Neuronal stem cell (in vitro differentiated cells): ENCODE results near the gene CDK18.

Source experiments
- DNase-seq: peaks from one replicate; pipeline ENCODE4 v3.0.0-alpha.2; 2013; ENCODE audit warnings: low spot score
- H2AFZ ChIP-seq: one replicate; pipeline ENCODE4 v1.6.1; 2013; ENCODE audit warnings: mild to moderate bottlenecking, low read length, inconsistent platforms
- H2AK5ac ChIP-seq: 2 replicates; pipeline ENCODE4 v1.6.1; 2013; ENCODE audit warnings: low read depth, mild to moderate bottlenecking, inconsistent platforms, low read length, moderate library complexity, mixed read lengths
- H2BK120ac ChIP-seq: 2 replicates; pipeline ENCODE4 v1.6.1; 2013; ENCODE audit warnings: low read depth, mild to moderate bottlenecking, inconsistent platforms, low read length, moderate library complexity, mixed read lengths
- H2BK12ac ChIP-seq: one replicate; pipeline ENCODE4 v1.6.1; 2013; ENCODE audit warnings: low read length, inconsistent platforms
- H2BK15ac ChIP-seq: 2 replicates; pipeline ENCODE4 v1.6.1; 2013; ENCODE audit warnings: mild to moderate bottlenecking, low read length, inconsistent platforms, mixed read lengths
- H2BK5ac ChIP-seq: one replicate; pipeline ENCODE4 v1.6.1; 2013; ENCODE audit warnings: inconsistent platforms, mild to moderate bottlenecking, low read length, moderate library complexity
- H3K14ac ChIP-seq: one replicate; pipeline ENCODE4 v1.6.1; 2013; ENCODE audit warnings: low read length, inconsistent platforms
- H3K18ac ChIP-seq: 2 replicates; pipeline ENCODE4 v1.6.1; 2013; ENCODE audit warnings: low read length, inconsistent platforms
- H3K23ac ChIP-seq: 2 replicates; pipeline ENCODE4 v1.6.1; 2013; ENCODE audit warnings: low read depth, mild to moderate bottlenecking, mixed read lengths, low read length, inconsistent platforms; ENCODE audit not compliant: poor library complexity
- H3K27ac ChIP-seq: replicated peaks from 3 replicates; pipeline ENCODE4 v1.5.1; 2013; ENCODE audit warnings: low read length, inconsistent platforms
- H3K27me3 ChIP-seq, 3 experiments: 2 replicates each; pipeline ENCODE4 v1.6.1; 2013; ENCODE audit warnings: low read length in 3 of 3, mild to moderate bottlenecking in 2 of 3, inconsistent platforms in 1 of 3, low read depth in 1 of 3, mixed read lengths in 1 of 3, moderate library complexity in 1 of 3; ENCODE audit not compliant: control insufficient read depth in 3 of 3, insufficient read depth in 3 of 3
- H3K36me3 ChIP-seq, 2 donors: replicated peaks in 1 of 2; 2 replicates each; pipeline ENCODE4 v1.6.1; 2013; ENCODE audit warnings: low read length in 2 of 2; ENCODE audit not compliant: control insufficient read depth in 2 of 2, insufficient read depth in 2 of 2
- H3K4ac ChIP-seq: 2 replicates; pipeline ENCODE4 v1.6.1; 2013; ENCODE audit warnings: inconsistent platforms, mild to moderate bottlenecking, low read length, moderate library complexity
- H3K4me1 ChIP-seq, 2 donors: 1 replicate in 1 of 2; 2 replicates in 1 of 2; pipeline ENCODE4 v1.6.1; 2013; ENCODE audit warnings: low read length in 2 of 2, low read depth in 1 of 2; ENCODE audit not compliant: control insufficient read depth in 2 of 2, insufficient read depth in 1 of 2
- H3K4me2 ChIP-seq: one replicate; pipeline ENCODE4 v1.6.1; 2013; ENCODE audit warnings: mild to moderate bottlenecking, low read length, inconsistent platforms; ENCODE audit not compliant: insufficient read depth, poor library complexity, severe bottlenecking
- H3K4me3 ChIP-seq, 2 donors: 2 replicates each; pipeline ENCODE4 v1.5.1; 2013; ENCODE audit warnings: low read length in 2 of 2, mild to moderate bottlenecking in 2 of 2, inconsistent platforms in 1 of 2, moderate library complexity in 1 of 2
- H3K79me1 ChIP-seq: one replicate; pipeline ENCODE4 v1.6.1; 2013; ENCODE audit warnings: low read depth, mild to moderate bottlenecking, inconsistent platforms, low read length, moderate library complexity
- H3K9ac ChIP-seq: one replicate; pipeline ENCODE4 v1.6.1; 2013; ENCODE audit warnings: mild to moderate bottlenecking, low read depth, low read length, inconsistent platforms; ENCODE audit not compliant: poor library complexity
- H3K9me3 ChIP-seq, 2 donors: replicated peaks in 1 of 2; 2 replicates each; pipeline versions ENCODE3 to v1.6.1; 2013; ENCODE audit warnings: low read length in 2 of 2, mild to moderate bottlenecking in 2 of 2, inconsistent platforms in 1 of 2, low read depth in 1 of 2, mixed read lengths in 1 of 2, moderate library complexity in 1 of 2; ENCODE audit not compliant: control insufficient read depth in 2 of 2, insufficient read depth in 1 of 2
- H4K8ac ChIP-seq: one replicate; pipeline ENCODE4 v1.6.1; 2013; ENCODE audit warnings: low read depth, mild to moderate bottlenecking, inconsistent platforms, low read length, moderate library complexity
- H4K91ac ChIP-seq: one replicate; pipeline ENCODE4 v1.6.1; 2013; ENCODE audit warnings: low read length, low read depth, mild to moderate bottlenecking, inconsistent platforms; ENCODE audit not compliant: poor library complexity
- WGBS, 2 donors: extraction: QIAGEN DNeasy Blood & Tissue Kit; methylation state at CpG; one replicate each; pipeline ENCODE4 v1.1.7; 2013; ENCODE audit warnings: missing lambda C conversion rate in 2 of 2, mixed read lengths in 1 of 2; ENCODE audit not compliant: insufficient read length in 2 of 2, insufficient replicate concordance in 1 of 2; ENCODE audit errors: extremely low coverage in 2 of 2; 5-methylcytosine and 5-hydroxymethylcytosine counted together

Gene CDK18

DNA sequence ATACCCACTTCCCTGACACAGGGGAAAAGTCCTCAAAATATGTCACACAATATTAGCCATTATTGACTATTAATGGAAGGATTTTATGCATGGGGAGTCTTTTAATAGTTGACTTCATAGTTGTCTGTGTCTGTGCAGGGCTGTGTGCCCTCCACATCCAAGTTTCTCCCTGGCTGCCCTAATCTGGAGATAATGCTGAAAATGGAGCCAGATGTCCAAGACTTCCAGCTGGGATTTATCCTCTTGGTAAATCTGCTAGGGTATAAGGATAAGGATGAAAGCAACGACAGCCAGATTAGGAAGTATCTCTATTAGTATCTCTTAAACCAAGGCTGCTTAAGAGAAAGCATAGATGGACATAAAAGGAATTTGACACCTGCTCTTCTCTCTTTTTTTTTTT, 42.1 kb downstream of the CDK18 start:
- no peak for DNase-seq
- no CpG with 5 or more reads among the region's 1 CpG for WGBS, 2 donors
- Histone ChIP-seq H3K4ac (no peak overlapping the region), H2BK120ac (no peak overlapping the region), H2AFZ (no peak overlapping the region), H2BK5ac (no peak overlapping the region), H3K4me3 (no peak overlapping the region), H3K27ac (no peak overlapping the region), H3K36me3 (no peaks in the 10 kb centered on the region), H3K9ac (no peak overlapping the region), H4K91ac (no peak overlapping the region), H3K23ac (no peak overlapping the region), H2BK12ac (no peak overlapping the region), H3K27me3 (no peaks in the 10 kb centered on the region), H2BK15ac (no peak overlapping the region), H3K14ac (no peak overlapping the region), H3K4me2 (no peak overlapping the region), H2AK5ac (no peak overlapping the region), H3K79me1 (no peaks in the 10 kb centered on the region), H3K9me3 (peaks cover 0 to under 1% of the 10 kb centered on the region in 2 donors), H3K4me1 (peaks cover 6 to 10% of the 10 kb centered on the region in 2 donors), H4K8ac (no peak overlapping the region), H3K18ac (no peak overlapping the region)

DNA sequence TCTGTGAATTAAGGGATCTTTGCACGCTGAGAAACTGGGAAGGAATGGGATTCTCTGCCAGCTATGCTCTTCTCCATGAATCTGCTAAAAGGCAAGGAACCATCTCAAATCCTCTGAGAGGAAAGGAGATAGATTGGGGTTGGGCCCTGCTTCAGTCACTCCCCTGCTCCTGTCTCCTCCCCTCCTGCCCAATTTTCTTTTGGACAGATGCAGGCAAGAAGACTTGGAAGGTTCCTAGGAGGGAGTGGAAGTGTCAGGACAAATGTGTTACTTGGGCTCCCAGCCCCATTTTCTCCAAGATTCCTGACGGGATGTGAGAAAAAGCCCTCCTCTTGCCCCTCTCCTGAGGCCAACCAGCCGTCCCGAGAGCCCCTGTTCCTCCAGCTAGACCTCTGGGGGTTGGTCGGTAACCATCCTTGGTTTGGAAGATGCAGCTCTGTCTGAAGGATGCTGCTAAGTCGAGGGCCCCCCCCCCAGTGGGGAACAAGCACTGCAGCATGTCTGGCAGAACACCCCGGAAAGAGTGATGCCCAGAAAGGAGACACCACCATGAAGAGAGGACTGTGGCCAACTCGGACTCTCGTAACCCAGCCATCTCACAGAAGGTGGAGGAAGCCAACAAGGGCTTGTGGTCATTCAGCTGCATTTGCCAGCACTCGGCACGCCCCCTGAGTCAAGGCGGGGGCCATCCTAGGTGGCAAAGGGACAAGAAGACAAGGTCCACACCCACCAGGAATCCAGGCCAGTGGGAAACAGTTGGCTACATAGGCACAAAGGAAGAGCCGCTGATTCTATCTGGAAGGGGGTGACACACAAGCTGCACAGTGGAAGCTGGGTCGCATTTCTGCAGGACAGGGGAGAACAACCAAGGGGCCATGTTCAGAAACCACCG, 43.7 kb downstream of the CDK18 start:
- no peak overlapping the region for H2BK120ac ChIP-seq
- H2AFZ ChIP-seq: no peak overlapping the region
- no peak for DNase-seq
- no peak overlapping the region for H3K9ac ChIP-seq
- H3K18ac ChIP-seq: peak overlapping the region; percentile 51
- no peak overlapping the region for H3K27ac ChIP-seq
- H3K4me3 ChIP-seq: no peak overlapping the region
- peaks cover 6 to 8% of the 10 kb centered on the region in 2 donors for H3K4me1 ChIP-seq
- no peaks in the 10 kb centered on the region for H3K36me3 ChIP-seq
- H3K23ac ChIP-seq: peak overlapping the region; percentile 70
- no peaks in the 10 kb centered on the region for H3K79me1 ChIP-seq
- no CpG with 5 or more reads among the region's 15 CpGs for WGBS, 2 donors
- no peak overlapping the region for H3K4me2 ChIP-seq
- H3K9me3 ChIP-seq: no peaks in the 10 kb centered on the region
- H2BK12ac ChIP-seq: no peak overlapping the region
- no peak overlapping the region for H2AK5ac ChIP-seq
- H3K27me3 ChIP-seq: peaks cover 0 to 4% (median 0%) of the 10 kb centered on the region in 3 experiments
- no peak overlapping the region for H4K8ac ChIP-seq
- no peak overlapping the region for H3K4ac ChIP-seq
- H2BK15ac ChIP-seq: peak overlapping the region; percentile 97
- H3K14ac ChIP-seq: peak overlapping the region; percentile 92
- no peak overlapping the region for H4K91ac ChIP-seq
- peak overlapping the region; percentile 32 for H2BK5ac ChIP-seq

GRCh38 chr1:205554026-205554811, 49.8 kb downstream of the CDK18 start:
- Histone ChIP-seq H3K4me3 (no peak overlapping the region), H3K23ac (no peak overlapping the region), H3K79me1 (no peaks in the 10 kb centered on the region), H3K36me3 (no peaks in the 10 kb centered on the region), H4K8ac (no peak overlapping the region), H3K27ac (no peak overlapping the region), H2AFZ (no peak overlapping the region), H3K9ac (no peak overlapping the region), H2BK120ac (no peak overlapping the region), H3K4me2 (no peak overlapping the region), H3K9me3 (no peaks in the 10 kb centered on the region), H2BK15ac (no peak overlapping the region), H3K27me3 (peaks cover 0 to 12% (median 0%) of the 10 kb centered on the region in 3 experiments), H4K91ac (no peak overlapping the region), H3K4ac (no peak overlapping the region), H2BK5ac (no peak overlapping the region), H3K14ac (no peak overlapping the region), H2AK5ac (no peak overlapping the region), H2BK12ac (no peak overlapping the region), H3K18ac (no peak overlapping the region), H3K4me1 (no peaks in the 10 kb centered on the region)
- DNase-seq: no peak
- WGBS, 2 donors: no CpG with 5 or more reads among the region's 3 CpGs
